Esophagus (tissue), 2 donors: ENCODE results near the gene MAN1A1. TPM values are rescaled to one million over a fixed set of nuclear protein-coding genes. Genes with fewer than 3 reads are reported as not detected.
A peak's percentile ranks its signal among the peaks of the same experiment; 100 is the strongest.

Experiments
- H3K27ac ChIP-seq, 2 donors: one replicate each; pipeline ENCODE4 v1.5.1; 2013; ENCODE audit warnings: low read depth in 2 of 2, mild to moderate bottlenecking in 2 of 2, inconsistent platforms in 1 of 2, low read length in 1 of 2, moderate library complexity in 1 of 2
- H3K27me3 ChIP-seq, 2 donors: one replicate each; pipeline ENCODE4 v1.6.1; 2013; ENCODE audit warnings: low read length in 2 of 2, control low read depth in 1 of 2, mild to moderate bottlenecking in 1 of 2; ENCODE audit not compliant: insufficient read depth in 2 of 2, control insufficient read depth in 1 of 2
- H3K36me3 ChIP-seq, 2 donors: one replicate each; pipeline ENCODE4 v1.6.1; 2013; ENCODE audit warnings: low read length in 1 of 2; ENCODE audit not compliant: control insufficient read depth in 2 of 2, insufficient read depth in 2 of 2
- H3K4me1 ChIP-seq, 2 donors: one replicate each; pipeline ENCODE4 v1.6.1; 2013; ENCODE audit warnings: low read length in 1 of 2; ENCODE audit not compliant: control insufficient read depth in 2 of 2, insufficient read depth in 2 of 2
- H3K4me3 ChIP-seq, 2 donors: one replicate each; pipeline ENCODE4 v1.5.1; 2013; ENCODE audit warnings: low read length in 2 of 2, mild to moderate bottlenecking in 2 of 2, low read depth in 1 of 2, moderate library complexity in 1 of 2
- H3K9me3 ChIP-seq, 2 donors: one replicate each; pipeline ENCODE4 v1.6.1; 2013; ENCODE audit warnings: mild to moderate bottlenecking in 2 of 2, low read depth in 1 of 2, low read length in 1 of 2, moderate library complexity in 1 of 2; ENCODE audit not compliant: control insufficient read depth in 2 of 2, insufficient read depth in 1 of 2
- WGBS, 2 donors: extraction: QIAGEN DNeasy Blood & Tissue Kit; methylation state at CpG; one replicate each; pipeline ENCODE4 v1.1.7; 2013; 5-methylcytosine and 5-hydroxymethylcytosine counted together
- polyA plus RNA-seq, 2 donors: library from polyadenylated mRNA; stranded (reverse); fragments of 200-250 nt; gene quantifications; one replicate each; pipeline ENCODE4 v1.2.3, GENCODE V29; 2013
- donor health status: healthy with polysubstance abuse.
- donor health status: Bipolar disorder and iron deficiency.

MAN1A1 gene
- polyA plus RNA-seq, 2 donors: 2.0 to 5.3 TPM

DNA sequence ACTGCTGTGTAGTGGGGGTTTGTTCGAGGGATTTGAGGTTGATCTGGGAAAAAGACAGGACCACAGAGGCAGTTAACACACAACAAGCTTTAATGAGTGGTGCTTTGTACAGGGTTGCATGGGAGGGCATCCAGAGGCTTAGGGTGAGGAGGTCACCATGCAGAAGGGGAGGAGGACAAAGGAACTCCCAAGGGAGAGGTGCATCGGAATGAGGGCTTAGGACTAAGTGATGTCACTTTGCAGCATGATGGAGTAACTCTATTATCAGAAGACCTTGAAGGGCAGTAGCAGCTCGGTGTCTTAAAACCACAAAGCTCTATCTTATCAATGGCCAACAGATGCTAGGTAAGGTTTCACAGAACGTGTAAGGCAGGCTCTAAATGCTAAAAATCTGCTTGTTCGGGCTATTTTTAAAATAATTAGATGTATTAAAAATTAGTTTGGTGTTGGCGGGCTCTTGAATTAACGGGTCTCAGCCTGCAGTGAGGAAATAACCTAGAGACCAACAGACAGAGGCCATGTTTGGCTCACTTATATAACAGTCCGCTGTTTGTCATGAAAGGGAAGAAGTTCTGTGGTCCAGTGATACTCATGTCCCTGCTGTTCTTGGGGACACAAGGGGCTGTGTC, 37.9 kb downstream of the MAN1A1 start:
- Histone ChIP-seq H3K27ac (no peak overlapping the region), H3K4me3 (no peak overlapping the region), H3K27me3 (no peaks in the 10 kb centered on the region), H3K36me3 (no peaks in the 10 kb centered on the region), H3K9me3 (no peaks in the 10 kb centered on the region), H3K4me1 (peaks cover 0 to 5% of the 10 kb centered on the region in 2 donors)
- 88% methylated on average over 8 of the region's 8 CpGs for WGBS, 2 donors

DNA sequence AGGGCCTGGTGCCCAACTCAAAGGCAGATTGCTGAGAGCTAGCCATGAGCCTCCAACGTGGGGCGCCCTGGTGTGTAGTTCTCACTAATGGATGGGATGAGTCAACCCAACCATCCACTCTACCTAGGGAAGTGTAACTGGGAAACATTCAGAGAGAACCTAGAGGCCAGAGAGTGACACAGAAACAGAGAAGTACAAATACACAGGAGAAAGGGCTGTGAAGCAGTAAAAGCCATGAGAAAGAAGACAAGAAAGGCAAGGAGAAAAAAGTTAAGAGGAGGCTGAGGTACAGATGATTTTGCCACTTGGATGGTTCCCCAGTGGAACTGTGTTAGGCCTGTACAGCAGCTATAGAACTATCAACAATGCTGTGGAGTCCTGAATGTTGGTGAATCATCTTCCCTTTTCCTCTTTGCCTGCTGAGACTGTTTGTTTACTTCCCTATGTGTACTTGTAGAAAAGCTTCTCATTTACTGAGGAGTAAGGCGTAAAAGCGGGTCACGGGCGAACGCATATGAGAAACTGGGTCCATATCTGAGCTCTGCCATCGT, 39.0 kb downstream of the MAN1A1 start:
- peaks cover 0 to 5% of the 10 kb centered on the region in 2 donors for H3K4me1 ChIP-seq
- no peaks in the 10 kb centered on the region for H3K9me3 ChIP-seq
- no peak overlapping the region for H3K4me3 ChIP-seq
- WGBS, 2 donors: 56 to 89% methylated on average over 8 of the region's 8 CpGs
- H3K27ac ChIP-seq: peak overlapping the region; percentile 24 to 27
- no peaks in the 10 kb centered on the region for H3K27me3 ChIP-seq
- no peaks in the 10 kb centered on the region for H3K36me3 ChIP-seq

DNA sequence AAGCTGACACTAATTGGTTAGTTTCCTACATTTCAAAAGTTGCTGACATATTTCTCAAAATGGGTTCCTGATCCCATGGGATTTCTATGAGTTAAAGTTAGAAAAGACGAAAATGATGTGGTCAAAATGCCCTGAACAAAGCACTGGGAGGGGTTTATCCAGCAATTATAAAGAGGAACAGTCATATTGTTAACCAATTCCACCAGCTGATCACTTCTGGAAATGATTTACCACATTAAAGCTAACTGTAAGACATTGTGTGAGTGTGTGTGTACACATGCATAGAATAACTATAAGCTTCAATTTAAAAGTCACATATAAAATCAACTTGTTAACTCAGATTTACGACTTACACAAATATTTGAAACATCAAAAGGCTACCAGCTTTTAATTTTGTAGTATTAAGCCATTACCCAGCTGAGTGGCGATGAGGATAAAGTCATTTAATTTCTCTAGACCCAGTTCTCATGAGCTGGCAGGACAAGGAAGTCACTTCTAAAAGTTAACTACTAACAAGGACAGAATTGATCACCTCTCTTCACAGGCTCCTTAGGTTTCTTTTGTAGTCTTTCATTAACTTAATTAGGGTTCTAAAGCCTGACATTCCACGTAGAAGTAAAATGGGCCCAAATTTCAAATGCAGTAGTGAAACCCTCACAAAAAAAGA, 40.4 kb downstream of the MAN1A1 start:
- H3K4me3 ChIP-seq: no peak overlapping the region
- H3K36me3 ChIP-seq: no peaks in the 10 kb centered on the region
- H3K4me1 ChIP-seq: peaks cover 0 to 2% of the 10 kb centered on the region in 2 donors
- WGBS, 2 donors: 71 to 82% methylated on average over 4 of the region's 4 CpGs
- H3K27ac ChIP-seq: no peak overlapping the region
- H3K9me3 ChIP-seq: no peaks in the 10 kb centered on the region
- no peaks in the 10 kb centered on the region for H3K27me3 ChIP-seq

DNA sequence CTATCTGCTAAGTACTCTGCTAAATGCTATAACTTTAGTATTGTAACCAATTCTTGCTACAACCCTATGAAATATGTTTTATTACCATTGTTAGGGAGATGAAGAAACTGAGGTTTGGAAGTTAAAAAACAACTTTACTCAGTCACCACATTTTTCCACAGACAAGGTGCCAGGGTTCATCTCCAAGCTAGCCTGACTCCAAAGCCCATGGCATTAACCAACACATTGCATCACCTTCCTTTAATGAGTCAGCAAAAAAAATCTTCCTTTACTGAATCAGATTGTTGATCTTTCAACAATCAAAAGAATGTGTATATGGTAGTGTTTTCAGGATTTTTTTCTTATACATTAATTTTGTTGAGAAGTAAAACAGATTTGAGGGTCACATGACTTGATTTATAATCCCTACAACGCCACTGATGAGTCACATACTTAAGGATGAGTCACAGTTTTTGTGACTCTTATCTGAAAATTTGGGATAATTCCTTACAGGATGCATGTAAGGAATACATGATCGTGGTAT, 41.5 kb downstream of the MAN1A1 start:
- 42 to 43% methylated on average over 2 of the region's 2 CpGs for WGBS, 2 donors
- Histone ChIP-seq H3K27me3 (no peaks in the 10 kb centered on the region), H3K27ac (no peak overlapping the region), H3K36me3 (no peaks in the 10 kb centered on the region), H3K4me3 (no peak overlapping the region), H3K4me1 (peaks cover 0 to 2% of the 10 kb centered on the region in 2 donors), H3K9me3 (no peaks in the 10 kb centered on the region)

DNA sequence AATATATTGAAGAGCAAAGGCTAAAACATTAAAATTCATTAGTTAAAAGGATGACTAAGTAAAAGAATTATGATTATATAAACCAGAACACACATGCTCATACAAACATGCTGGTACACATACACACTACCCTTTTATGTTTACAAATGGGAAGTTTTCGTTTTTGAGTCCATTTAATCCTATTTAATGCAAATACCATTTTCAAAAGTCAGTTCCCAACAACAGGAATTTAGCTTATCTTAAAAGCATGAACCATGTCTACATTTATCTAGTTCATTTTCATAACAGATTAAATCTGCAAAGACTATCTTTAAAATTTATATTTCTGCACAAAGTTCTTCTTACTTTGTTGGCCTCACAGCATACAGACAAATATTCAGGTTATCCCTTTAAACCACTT, 42.5 kb downstream of the MAN1A1 start:
- H3K27me3 ChIP-seq: no peaks in the 10 kb centered on the region
- no peaks in the 10 kb centered on the region for H3K9me3 ChIP-seq
- H3K4me3 ChIP-seq: no peak overlapping the region
- no peak overlapping the region for H3K27ac ChIP-seq
- H3K36me3 ChIP-seq: no peaks in the 10 kb centered on the region
- 53 to 61% methylated on average over 1 of the region's 1 CpG for WGBS, 2 donors
- peaks cover 0 to 2% of the 10 kb centered on the region in 2 donors for H3K4me1 ChIP-seq

DNA sequence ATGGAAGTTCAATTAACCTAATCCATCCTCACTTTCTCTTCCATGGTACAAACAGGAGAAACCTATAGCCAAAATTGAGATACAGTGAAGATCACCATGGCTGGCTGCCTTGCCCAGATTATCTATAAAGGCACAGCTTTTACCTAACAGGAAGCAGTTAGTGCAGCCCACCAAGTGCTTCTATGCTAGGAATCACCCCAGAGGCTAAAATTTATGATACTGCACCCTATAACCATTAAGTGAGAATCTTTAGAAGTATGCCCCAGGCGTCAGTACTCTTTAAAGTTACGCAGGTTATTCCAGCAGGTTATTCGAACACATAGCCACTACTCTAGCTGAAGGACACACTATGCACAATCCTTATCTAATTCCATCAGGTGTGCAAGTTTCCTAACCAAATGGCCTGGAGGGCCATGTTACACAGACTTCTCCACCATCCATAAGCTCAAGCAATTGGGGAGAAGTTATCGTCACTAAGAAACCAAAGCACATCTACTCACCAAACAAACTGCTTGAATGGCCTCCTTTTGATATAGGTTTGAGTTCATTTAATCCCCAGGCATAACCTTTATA, 43.1 kb downstream of the MAN1A1 start:
- Histone ChIP-seq H3K36me3 (no peaks in the 10 kb centered on the region), H3K27me3 (no peaks in the 10 kb centered on the region), H3K27ac (no peak overlapping the region), H3K4me1 (peaks cover 0 to 2% of the 10 kb centered on the region in 2 donors), H3K9me3 (no peaks in the 10 kb centered on the region), H3K4me3 (no peak overlapping the region)
- 50 to 83% methylated on average over 4 of the region's 4 CpGs for WGBS, 2 donors

DNA sequence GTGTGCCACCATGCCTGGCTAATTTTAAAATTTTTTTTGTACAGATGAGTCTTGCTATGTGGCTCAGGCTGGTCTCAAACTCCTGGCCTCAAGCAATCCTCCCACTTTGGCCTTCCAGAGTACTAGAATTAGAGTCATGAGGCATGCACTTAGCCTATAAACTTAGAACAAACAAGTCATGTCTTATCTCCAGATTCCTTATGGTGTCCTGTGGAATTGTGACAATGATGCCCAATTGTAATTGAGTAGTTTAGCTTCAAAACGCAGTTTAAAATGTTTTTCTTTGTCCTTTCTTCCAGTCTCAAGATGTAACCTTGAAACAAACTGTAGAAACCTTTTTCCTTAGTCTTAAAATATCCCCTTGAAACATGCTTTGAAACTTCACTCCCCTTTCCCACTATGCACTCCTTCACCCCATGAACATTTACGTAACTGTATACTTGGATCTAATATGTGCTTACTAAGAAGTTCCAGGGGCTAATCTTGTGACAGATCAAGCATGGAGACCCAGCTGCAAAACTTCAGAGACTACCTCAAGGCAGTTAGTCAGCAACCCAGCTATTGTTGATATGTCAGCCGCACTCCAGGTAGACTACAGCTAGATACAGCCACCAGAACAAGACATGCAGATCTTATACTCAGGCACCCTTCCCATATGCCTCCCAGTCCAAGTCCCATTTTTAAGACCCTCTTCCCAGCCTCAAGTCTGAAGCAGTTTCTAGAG, 46.2 kb downstream of the MAN1A1 start:
- H3K4me1 ChIP-seq: no peaks in the 10 kb centered on the region
- no peaks in the 10 kb centered on the region for H3K27me3 ChIP-seq
- WGBS, 2 donors: 92 to 94% methylated on average over 3 of the region's 3 CpGs
- no peaks in the 10 kb centered on the region for H3K9me3 ChIP-seq
- H3K4me3 ChIP-seq: no peak overlapping the region
- no peaks in the 10 kb centered on the region for H3K36me3 ChIP-seq
- no peak overlapping the region for H3K27ac ChIP-seq

DNA sequence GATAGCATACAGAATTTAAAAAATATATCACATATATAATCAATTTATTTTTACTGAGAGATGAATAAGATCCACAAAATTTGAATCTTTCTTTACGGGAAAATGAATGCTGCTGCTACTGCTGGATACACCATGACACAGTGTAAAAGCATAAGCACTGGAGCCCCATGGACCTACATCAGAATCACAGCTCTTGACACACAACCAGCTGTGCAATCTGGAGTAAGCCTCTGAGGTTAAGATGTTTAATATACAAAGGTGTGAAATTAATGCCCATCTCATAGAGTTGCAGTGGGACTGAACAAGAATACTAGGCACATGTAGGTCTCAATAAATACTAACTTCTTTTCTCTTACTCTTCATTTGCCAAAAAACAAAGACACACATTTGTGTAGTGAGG, 48.1 kb downstream of the MAN1A1 start:
- no peak overlapping the region for H3K27ac ChIP-seq
- H3K4me3 ChIP-seq: no peak overlapping the region
- H3K9me3 ChIP-seq: no peaks in the 10 kb centered on the region
- no peaks in the 10 kb centered on the region for H3K27me3 ChIP-seq
- WGBS, 2 donors: 95 to 100% methylated on average over 1 of the region's 1 CpG
- H3K36me3 ChIP-seq: no peaks in the 10 kb centered on the region
- no peaks in the 10 kb centered on the region for H3K4me1 ChIP-seq

DNA sequence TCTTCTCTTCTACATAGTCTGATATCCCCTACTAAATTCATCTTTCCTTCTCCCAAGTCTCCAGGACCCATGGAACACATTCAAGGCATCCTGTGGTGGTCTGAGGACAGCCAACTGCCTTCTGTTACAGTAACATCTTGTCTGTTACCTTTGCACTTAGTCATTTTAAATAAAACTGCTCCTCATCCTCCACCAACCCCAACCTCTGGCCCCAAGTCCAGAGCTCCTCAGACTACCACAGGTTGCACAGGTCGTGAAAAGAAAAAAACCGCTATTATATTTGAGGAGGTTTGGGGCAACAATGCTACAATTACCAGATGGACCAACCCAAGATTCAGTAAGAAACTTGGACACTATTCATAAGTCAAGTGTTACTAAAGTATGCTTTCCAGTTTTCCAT, 49.9 kb downstream of the MAN1A1 start:
- no peaks in the 10 kb centered on the region for H3K27me3 ChIP-seq
- no peak overlapping the region for H3K27ac ChIP-seq
- no peaks in the 10 kb centered on the region for H3K4me1 ChIP-seq
- H3K4me3 ChIP-seq: no peak overlapping the region
- no peaks in the 10 kb centered on the region for H3K9me3 ChIP-seq
- H3K36me3 ChIP-seq: no peaks in the 10 kb centered on the region
- 98 to 99% methylated on average over 2 of the region's 2 CpGs for WGBS, 2 donors
